Measurements from ENCODE around the gene DCTN2.
"Not testable (repeated sequence)": the region's sequence is repeated elsewhere in the genome, so short reads cannot be mapped to it uniquely, and the experiment has no call there.

The DCTN2 gene

GRCh38 chr12:57497223-57498131 is 49.5 kb downstream of the DCTN2 start:
- peaks cover 76% of the 10 kb centered on the region for H3K36me3 ChIP-seq
- H3K4me3 ChIP-seq (ENCODE audit: low read depth, low read length), result no peak overlapping the region
- no peaks in the 10 kb centered on the region for H3K27me3 ChIP-seq
- no peak for DNase-seq
- H3K9me3 ChIP-seq, result no peaks in the 10 kb centered on the region
- H3K4me1 ChIP-seq, result no peaks in the 10 kb centered on the region
- no peak for TF ChIP-seq CTCF (IDR thresholded peaks at IDR 0.05; ENCODE audit: low read depth, low read length)

GRCh38 chr12:57496822-57497221 is 50.2 kb downstream of the DCTN2 start:
- TF ChIP-seq CTCF (IDR thresholded peaks at IDR 0.05; ENCODE audit: low read depth, low read length), result no peak
- Histone ChIP-seq H3K4me3 (ENCODE audit: low read depth, low read length) (no peak overlapping the region), H3K9me3 (no peaks in the 10 kb centered on the region), H3K4me1 (no peaks in the 10 kb centered on the region), H3K27me3 (no peaks in the 10 kb centered on the region), H3K36me3 (peaks cover 76% of the 10 kb centered on the region)
- DNase-seq, result no peak

- not testable (repeated sequence) for H3K9me3 ChIP-seq; H3K4me1 ChIP-seq; H3K4me3 ChIP-seq (ENCODE audit: low read depth, low read length); H3K27me3 ChIP-seq; DNase-seq
- peaks cover 74% of the 10 kb centered on the region for H3K36me3 ChIP-seq
Observed at GRCh38 chr12:57495051-57495701, 51.8 kb downstream of the DCTN2 start.

GRCh38 chr12:57491393-57492280 is 55.4 kb downstream of the DCTN2 start:
- no peak for DNase-seq
- Histone ChIP-seq H3K27me3 (no peaks in the 10 kb centered on the region), H3K4me1 (no peaks in the 10 kb centered on the region), H3K36me3 (peaks cover 58% of the 10 kb centered on the region), H3K9me3 (no peaks in the 10 kb centered on the region), H3K4me3 (ENCODE audit: low read depth, low read length) (no peak overlapping the region)
- peak; percentile 42 for TF ChIP-seq CTCF (IDR thresholded peaks at IDR 0.05; ENCODE audit: low read depth, low read length)

- no peaks in the 10 kb centered on the region for H3K9me3 ChIP-seq
- no peak for TF ChIP-seq CTCF (IDR thresholded peaks at IDR 0.05; ENCODE audit: low read depth, low read length)
- DNase-seq, result no peak
- peaks cover 50% of the 10 kb centered on the region for H3K36me3 ChIP-seq
- no peaks in the 10 kb centered on the region for H3K4me1 ChIP-seq
- H3K27me3 ChIP-seq, result no peaks in the 10 kb centered on the region
- H3K4me3 ChIP-seq (ENCODE audit: low read depth, low read length), result no peak overlapping the region
Observed at GRCh38 chr12:57490126-57490525, 56.9 kb downstream of the DCTN2 start.

GRCh38 chr12:57489157-57489641 is 57.8 kb downstream of the DCTN2 start:
- Histone ChIP-seq H3K27me3 (no peaks in the 10 kb centered on the region), H3K4me3 (ENCODE audit: low read depth, low read length) (peak overlapping the region; percentile 90), H3K4me1 (no peaks in the 10 kb centered on the region), H3K9me3 (no peaks in the 10 kb centered on the region), H3K36me3 (peaks cover 47% of the 10 kb centered on the region)
- no peak for DNase-seq
- no peak for TF ChIP-seq CTCF (IDR thresholded peaks at IDR 0.05; ENCODE audit: low read depth, low read length)

All from BE2C (cell line).